K562 (cell line): Measurements from ENCODE around the gene TCF21. TPM values are rescaled to one million over a fixed set of nuclear protein-coding genes. Genes with fewer than 3 reads are reported as not detected.

Experiments used
- ATAC-seq: fragments of 200-7000 bp; cut with Tn5 transposase; 3 replicates; pipeline ENCODE4 v1.9.1; 2020; ENCODE audit warnings: moderate library complexity
- Bru-seq: library from RNA; stranded (reverse); fragments of 400-500 nt; gene quantifications from one replicate; lab custom pipeline; 2021; lab: Mats Ljungman, UMichigan
- BruChase-seq, 2 experiments: library from RNA; stranded (reverse); fragments of 400-500 nt; gene quantifications; one replicate each; lab custom pipeline; 2021; lab: Mats Ljungman, UMichigan
- BruUV-seq: library from RNA; stranded (reverse); fragments of 400-500 nt; replicated peaks from 2 replicates; lab custom pipeline; 2021; lab: Mats Ljungman, UMichigan
- CTCF ChIA-PET: fragments of 300-600 bp; formaldehyde crosslinking; extraction: SDS; loops from one replicate; lab custom pipeline; 2021; ENCODE audit warnings: low intra/inter-chr PET ratio; lab: Yijun Ruan, JAX
- POLR2A ChIA-PET: fragments of 300-600, 350-650 bp; sonication (Branson Sonifier 250); formaldehyde crosslinking; extraction: SDS; loops from one replicate; lab custom pipeline; 2021; ENCODE audit warnings: antibody characterized with exemption, inconsistent platforms; lab: Yijun Ruan, JAX
- DNase-seq, 4 experiments: peaks; one replicate each; pipeline versions ENCODE4 v3.0.0 to v3.0.0-alpha.2; 2011 to 2018; ENCODE audit warnings: low spot score in 3 of 4, mixed read lengths in 3 of 4; ENCODE audit errors: extremely low read depth in 1 of 4
- FAIRE-seq: peaks from 2 replicates; lab custom pipeline; 2011; peaks lifted over from hg19 to GRCh38; lab: Jason Lieb, UNC
- H2AFZ ChIP-seq: 2 replicates; pipeline ENCODE4 v1.6.0; 2011; ENCODE audit warnings: low read depth, low read length, control low read depth, inconsistent platforms
- H3K27ac ChIP-seq: fragments of 200-600 bp; 3 replicates; pipeline ENCODE4 v1.8.0; 2011; ENCODE audit warnings: low read depth, mild to moderate bottlenecking, control low read depth, inconsistent platforms, low read length, moderate library complexity, mixed read lengths; ENCODE audit errors: extremely low read depth
- H3K27me3 ChIP-seq, 2 experiments: fragments of 300-600 bp in 1 of 2; 2 replicates in 1 of 2; 3 replicates in 1 of 2; pipeline versions ENCODE4 v1.6.0 to v1.8.0; 2011; ENCODE audit warnings: inconsistent platforms in 2 of 2, low read length in 2 of 2, mild to moderate bottlenecking in 1 of 2, mixed read lengths in 1 of 2, moderate library complexity in 1 of 2; ENCODE audit not compliant: control insufficient read depth in 2 of 2, insufficient read depth in 2 of 2
- H3K36me3 ChIP-seq: fragments of 300-600 bp; 3 replicates; pipeline ENCODE4 v1.8.0; 2011; ENCODE audit warnings: mild to moderate bottlenecking, low read length, inconsistent platforms; ENCODE audit not compliant: control insufficient read depth, insufficient read depth
- H3K4me1 ChIP-seq, 2 experiments: fragments of 200-600 bp in 1 of 2; replicated peaks in 1 of 2; 2 replicates in 1 of 2; 3 replicates in 1 of 2; pipeline versions ENCODE4 v1.5.1 to v1.8.0; 2011; ENCODE audit warnings: inconsistent platforms in 2 of 2, low read length in 2 of 2, mild to moderate bottlenecking in 1 of 2, mixed read lengths in 1 of 2, moderate library complexity in 1 of 2; ENCODE audit not compliant: control insufficient read depth in 2 of 2, insufficient read depth in 2 of 2
- H3K4me2 ChIP-seq: 2 replicates; pipeline ENCODE4 v1.6.1; 2011; ENCODE audit warnings: low read length, control low read depth, inconsistent platforms, mixed read lengths; ENCODE audit not compliant: insufficient read depth
- H3K4me3 ChIP-seq: fragments of 200-600 bp; sonication (generic), shearing (Covaris generic); 2 replicates; pipeline ENCODE4 v1.5.1; 2016; ENCODE audit warnings: control low read depth, inconsistent platforms
- H3K79me2 ChIP-seq: fragments of 200-600 bp; 3 replicates; pipeline ENCODE4 v1.8.0; 2011; ENCODE audit warnings: low read length, inconsistent platforms; ENCODE audit not compliant: control insufficient read depth, insufficient read depth
- H3K9ac ChIP-seq, 2 experiments: 2 replicates each; pipeline versions ENCODE4 v1.6.0 to v1.6.1; 2011; ENCODE audit warnings: low read depth in 2 of 2, low read length in 2 of 2, control low read depth in 1 of 2, inconsistent platforms in 1 of 2, mild to moderate bottlenecking in 1 of 2, mixed read lengths in 1 of 2; ENCODE audit not compliant: insufficient read depth in 1 of 2
- H3K9me1 ChIP-seq: one replicate; pipeline ENCODE4 v1.6.0; 2011; ENCODE audit warnings: inconsistent platforms, mild to moderate bottlenecking, low read length, moderate library complexity; ENCODE audit not compliant: control insufficient read depth, insufficient read depth
- H3K9me3 ChIP-seq: replicated peaks from 2 replicates; pipeline ENCODE4 v1.5.1; 2011; ENCODE audit warnings: low read depth, low read length, inconsistent platforms; ENCODE audit not compliant: control insufficient read depth, insufficient read depth
- H4K20me1 ChIP-seq: replicated peaks from 2 replicates; pipeline ENCODE4 v1.6.1; 2011; ENCODE audit warnings: low read length, inconsistent platforms, mixed read lengths; ENCODE audit not compliant: control insufficient read depth, insufficient read depth
- ETS2 ChIP-seq: IDR thresholded peaks from 2 replicates; pipeline ENCODE4 v1.6.1; 2016; ENCODE audit warnings: borderline replicate concordance, missing genetic modification characterization, mild to moderate bottlenecking, moderate library complexity, missing compliant biosample characterization; ENCODE audit not compliant: poor library complexity, severe bottlenecking
- GTF2A2 ChIP-seq: IDR thresholded peaks from 2 replicates; pipeline ENCODE4 v1.6.1; 2016; ENCODE audit warnings: mild to moderate bottlenecking, missing genetic modification characterization, missing compliant biosample characterization
- NCOA6 ChIP-seq: fragments of 450-650 bp; IDR thresholded peaks from 2 replicates; pipeline ENCODE4 v1.6.1; 2017; ENCODE audit warnings: mild to moderate bottlenecking
- NFIX ChIP-seq: fragments of 250-450 bp; sonication (Bioruptor Pico); IDR thresholded peaks from 2 replicates; pipeline ENCODE4 v1.4.0; 2020; ENCODE audit warnings: low read depth, mild to moderate bottlenecking, moderate library complexity
- ZNF121 ChIP-seq: sonication (generic); formaldehyde crosslinking; conservative IDR thresholded peaks from 2 replicates; pipeline ENCODE4 v1.8.0; 2022; ENCODE audit warnings: missing genetic modification reagents
- ZNF57 ChIP-seq: fragments of 450-650 bp; formaldehyde crosslinking; IDR thresholded peaks from 2 replicates; pipeline ENCODE4 v1.4.0; 2020; ENCODE audit warnings: mild to moderate bottlenecking, moderate library complexity
- ZNF76 ChIP-seq: fragments of 250-450 bp; sonication (Bioruptor Pico); IDR thresholded peaks from 2 replicates; pipeline ENCODE4 v1.4.0; 2020; ENCODE audit warnings: mild to moderate bottlenecking, moderate library complexity, borderline replicate concordance
- WGBS: fragments of 100-300 bp; shearing (Covaris generic); methylation state at CpG from one replicate; pipeline ENCODE4 v1.1.6; 2016; ENCODE audit warnings: low coverage, mixed read lengths; ENCODE audit not compliant: insufficient coverage; ENCODE audit errors: missing lambda C conversion rate; 5-methylcytosine and 5-hydroxymethylcytosine counted together
- in situ Hi-C: fragments of 300-500 bp; cut with MboI; formaldehyde crosslinking; loops from 4 replicates; pipeline ENCODE4 v1.15.0; 2018; ENCODE audit warnings: inconsistent platforms, mixed read lengths
- intact Hi-C: fragments of 100-400 bp; cut with micrococcal nuclease; formaldehyde crosslinking; loops from 2 replicates; pipeline ENCODE4 v1.14.2; 2022
- long read RNA-seq, 3 experiments: library from polyadenylated mRNA in 2 of 3; library from RNA in 1 of 3; unstranded in 2 of 3; stranded (forward) in 1 of 3; transcript quantifications; one replicate each; pipeline ENCODE4 v2.0.0, GENCODE V29; 2019 to 2022
- polyA minus RNA-seq, 3 experiments: library from RNA; depleted of rRNA, polyadenylated mRNA; stranded (reverse); fragments of >200 nt; gene quantifications; 2 replicates each; pipeline ENCODE4 v1.2.3, GENCODE V29; 2011
- polyA plus RNA-seq, 8 experiments: library from polyadenylated mRNA; depleted of rRNA in 4 of 8; stranded (reverse) in 5 of 8; unstranded in 3 of 8; fragments of >200 nt; fragmentation: Nextera tagmentation in 2 of 8; fragmentation: Illumina TruSeq in 1 of 8; extraction: Ambion mirVana in 2 of 8; extraction: Trizol in 1 of 8; gene quantifications; 2 replicates each; pipeline versions ENCODE4 v1.2.1 to v1.2.3, GENCODE V29; 2011 to 2014; ENCODE audit warnings: inconsistent platforms in 1 of 8, missing spikeins in 1 of 8
- total RNA-seq, 7 experiments: library from RNA; depleted of rRNA in 6 of 7; stranded (reverse); fragments of >200 nt in 6 of 7; fragmentation: Illumina TruSeq in 2 of 7; extraction: Trizol in 2 of 7; gene quantifications; 2 replicates each; pipeline versions ENCODE4 v1.2.1 to v1.2.3, GENCODE V29; 2011 to 2021; ENCODE audit warnings: low replicate concordance in 1 of 7
- TF ChIP-seq, protein P1 (sequence below), 2 experiments: fragments of 450-650 bp in 1 of 2; sonication (generic) in 1 of 2; formaldehyde crosslinking in 1 of 2; IDR thresholded peaks in 1 of 2; conservative IDR thresholded peaks in 1 of 2; 2 replicates each; pipeline versions ENCODE4 v1.6.1 to v1.8.1; 2016 to 2023; ENCODE audit warnings: mild to moderate bottlenecking in 2 of 2, moderate library complexity in 2 of 2, inconsistent platforms in 1 of 2, missing genetic modification reagents in 1 of 2
- TF ChIP-seq, protein P2 (sequence below): sonication (generic); formaldehyde crosslinking; IDR thresholded peaks from 2 replicates; pipeline ENCODE4 v1.8.0; 2022; ENCODE audit warnings: mild to moderate bottlenecking, missing genetic modification reagents

Gene TCF21
- total RNA-seq (2011; cell fraction: chromatin; rRNA removed; ENCODE audit: low replicate concordance): not detected in 2 replicates
- not detected in 2 replicates for total RNA-seq (2011; cell fraction: nucleolus; rRNA removed)
- total RNA-seq (2011; cell fraction: nucleoplasm; rRNA removed): not detected in 2 replicates
- total RNA-seq (2014; rRNA removed): not detected in 2 replicates
- not detected in 2 replicates for total RNA-seq (2014; rRNA removed; fragmentation: Illumina TruSeq; extraction: Trizol)
- not detected in 2 replicates for total RNA-seq (2015; rRNA removed; fragmentation: Illumina TruSeq; extraction: Trizol)
- not detected in 2 replicates for total RNA-seq (2021)
- polyA plus RNA-seq (2011; rRNA removed): not detected in 2 replicates
- polyA plus RNA-seq (2011; cell fraction: cytosol; rRNA removed): not detected in 2 replicates
- not detected in 2 replicates for polyA plus RNA-seq (2011; cell fraction: nucleus; rRNA removed)
- polyA plus RNA-seq (2012): not detected in 2 replicates
- polyA plus RNA-seq (2014; fragmentation: Illumina TruSeq; extraction: Trizol): not detected in 2 replicates
- polyA plus RNA-seq (2014; fragmentation: Nextera tagmentation; extraction: Ambion mirVana): not detected
- not detected in 2 replicates for polyA plus RNA-seq (2014; rRNA removed)
- not detected in 2 replicates for polyA minus RNA-seq (2011; rRNA and poly(A)+ RNA removed)
- polyA minus RNA-seq (2011; cell fraction: cytosol; rRNA and poly(A)+ RNA removed): not detected in 2 replicates
- polyA minus RNA-seq (2011; cell fraction: nucleus; rRNA and poly(A)+ RNA removed): not detected in 2 replicates
- not detected for Bru-seq, nascent RNA
- not detected for BruChase-seq, experiment 1, labeled RNA remaining after a 2-hour chase
- not detected for BruChase-seq, experiment 2, labeled RNA remaining after a 6-hour chase
- long read RNA-seq, experiment 1: 0 reads
- long read RNA-seq, experiment 2: 0 reads
- long read RNA-seq, experiment 3: 0 reads

- Histone ChIP-seq H3K9ac (no peak within 1 kb of the TSS; a peak in 1 of 4 replicates), H3K27me3 (peaks cover 36 to 55% of the 10 kb centered on the region in 2 experiments), H3K4me3 (no peak within 1 kb of the TSS), H3K79me2 (no peaks in the 10 kb centered on the region), H3K9me3 (no peaks in the 10 kb centered on the region), H3K4me2 (no peak within 1 kb of the TSS), H2AFZ (no peak within 1 kb of the TSS), H4K20me1 (no peaks in the 10 kb centered on the region; the same call in 1 of the 2 replicates), H3K4me1 (peaks cover 0 to 20% of the 10 kb centered on the region in 2 experiments; a peak in 2 of 5 replicates), H3K27ac (no peak within 1 kb of the TSS), H3K36me3 (no peaks in the 10 kb centered on the region), H3K9me1 (no peaks in the 10 kb centered on the region)
- TF ChIP-seq ETS2: no peak
- TF ChIP-seq, protein P1, sequence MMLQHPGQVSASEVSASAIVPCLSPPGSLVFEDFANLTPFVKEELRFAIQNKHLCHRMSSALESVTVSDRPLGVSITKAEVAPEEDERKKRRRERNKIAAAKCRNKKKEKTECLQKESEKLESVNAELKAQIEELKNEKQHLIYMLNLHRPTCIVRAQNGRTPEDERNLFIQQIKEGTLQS (IDR thresholded peaks at IDR 0.05): no peak
- TF ChIP-seq, protein P1 (CRISPR knock-in tag; conservative IDR thresholded peaks at IDR 0.05): no peak
- no peak for TF ChIP-seq NFIX (CRISPR knock-in tag)
- no peak for TF ChIP-seq ZNF121 (CRISPR knock-in tag)
- TF ChIP-seq ZNF76: no peak
- TF ChIP-seq, protein P2, sequence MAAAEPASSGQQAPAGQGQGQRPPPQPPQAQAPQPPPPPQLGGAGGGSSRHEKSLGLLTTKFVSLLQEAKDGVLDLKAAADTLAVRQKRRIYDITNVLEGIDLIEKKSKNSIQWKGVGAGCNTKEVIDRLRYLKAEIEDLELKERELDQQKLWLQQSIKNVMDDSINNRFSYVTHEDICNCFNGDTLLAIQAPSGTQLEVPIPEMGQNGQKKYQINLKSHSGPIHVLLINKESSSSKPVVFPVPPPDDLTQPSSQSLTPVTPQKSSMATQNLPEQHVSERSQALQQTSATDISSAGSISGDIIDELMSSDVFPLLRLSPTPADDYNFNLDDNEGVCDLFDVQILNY (CRISPR knock-in tag): no peak
- TF ChIP-seq GTF2A2 (tag): no peak
- no peak for TF ChIP-seq ZNF57 (CRISPR knock-in tag)
- no peak for TF ChIP-seq NCOA6
- WGBS: 4% methylated on average over 20 of the region's 22 CpGs
- BruUV-seq: no TSS peak
- FAIRE-seq: no peak
- in situ Hi-C loops: no loop called here
- ChIA-PET CTCF (no interaction called here), POLR2A (no interaction called here)
- ATAC-seq: no peak
- DNase-seq: no peak
- intact Hi-C loops: no loop called here
These were observed at the start of gene TCF21 for GRCh38 chr6:133888929-133889556. TCF21 (plus strand) TSS chr6:133889113; CDS start chr6:133889398, 285 bp downstream.
